ENCODE results near the gene SRSF8.

- no peak for TF ChIP-seq EZH2 (IDR thresholded peaks at IDR 0.05; ENCODE audit: borderline replicate concordance, low read depth, low read length, severe bottlenecking)
- TF ChIP-seq, protein P1, sequence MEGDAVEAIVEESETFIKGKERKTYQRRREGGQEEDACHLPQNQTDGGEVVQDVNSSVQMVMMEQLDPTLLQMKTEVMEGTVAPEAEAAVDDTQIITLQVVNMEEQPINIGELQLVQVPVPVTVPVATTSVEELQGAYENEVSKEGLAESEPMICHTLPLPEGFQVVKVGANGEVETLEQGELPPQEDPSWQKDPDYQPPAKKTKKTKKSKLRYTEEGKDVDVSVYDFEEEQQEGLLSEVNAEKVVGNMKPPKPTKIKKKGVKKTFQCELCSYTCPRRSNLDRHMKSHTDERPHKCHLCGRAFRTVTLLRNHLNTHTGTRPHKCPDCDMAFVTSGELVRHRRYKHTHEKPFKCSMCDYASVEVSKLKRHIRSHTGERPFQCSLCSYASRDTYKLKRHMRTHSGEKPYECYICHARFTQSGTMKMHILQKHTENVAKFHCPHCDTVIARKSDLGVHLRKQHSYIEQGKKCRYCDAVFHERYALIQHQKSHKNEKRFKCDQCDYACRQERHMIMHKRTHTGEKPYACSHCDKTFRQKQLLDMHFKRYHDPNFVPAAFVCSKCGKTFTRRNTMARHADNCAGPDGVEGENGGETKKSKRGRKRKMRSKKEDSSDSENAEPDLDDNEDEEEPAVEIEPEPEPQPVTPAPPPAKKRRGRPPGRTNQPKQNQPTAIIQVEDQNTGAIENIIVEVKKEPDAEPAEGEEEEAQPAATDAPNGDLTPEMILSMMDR (IDR thresholded peaks at IDR 0.05; ENCODE audit: borderline replicate concordance, extremely low read depth, low read length, poor library complexity, severe bottlenecking), result no peak
These were observed 3.8 kb downstream of the SRSF8 start for GRCh38 chr11:95070471-95070870.

Measured in DND-41 (cell line).